Astrocyte of the cerebellum (primary cell): Measurements from ENCODE around the gene AQP6.

Experiments used
- DNase-seq: peaks from one replicate; pipeline ENCODE4 v3.0.0-alpha.2; 2011; ENCODE audit warnings: low read depth
- H3K4me3 ChIP-seq: 2 replicates; pipeline ENCODE4 v1.5.1; 2011; ENCODE audit warnings: mild to moderate bottlenecking, low read depth, low read length, moderate library complexity
- in situ Hi-C: cut with HindIII; loops from 2 replicates; pipeline ENCODE4 v1.10.0; 2017; ENCODE audit warnings: low sequenced_read_pairs
- TF ChIP-seq, protein P1 (sequence below): IDR thresholded peaks from 2 replicates; pipeline ENCODE4 v1.5.1; 2012; ENCODE audit warnings: low read length, low read depth, moderate library complexity, mild to moderate bottlenecking; ENCODE audit errors: missing control alignments

The AQP6 gene

DNA sequence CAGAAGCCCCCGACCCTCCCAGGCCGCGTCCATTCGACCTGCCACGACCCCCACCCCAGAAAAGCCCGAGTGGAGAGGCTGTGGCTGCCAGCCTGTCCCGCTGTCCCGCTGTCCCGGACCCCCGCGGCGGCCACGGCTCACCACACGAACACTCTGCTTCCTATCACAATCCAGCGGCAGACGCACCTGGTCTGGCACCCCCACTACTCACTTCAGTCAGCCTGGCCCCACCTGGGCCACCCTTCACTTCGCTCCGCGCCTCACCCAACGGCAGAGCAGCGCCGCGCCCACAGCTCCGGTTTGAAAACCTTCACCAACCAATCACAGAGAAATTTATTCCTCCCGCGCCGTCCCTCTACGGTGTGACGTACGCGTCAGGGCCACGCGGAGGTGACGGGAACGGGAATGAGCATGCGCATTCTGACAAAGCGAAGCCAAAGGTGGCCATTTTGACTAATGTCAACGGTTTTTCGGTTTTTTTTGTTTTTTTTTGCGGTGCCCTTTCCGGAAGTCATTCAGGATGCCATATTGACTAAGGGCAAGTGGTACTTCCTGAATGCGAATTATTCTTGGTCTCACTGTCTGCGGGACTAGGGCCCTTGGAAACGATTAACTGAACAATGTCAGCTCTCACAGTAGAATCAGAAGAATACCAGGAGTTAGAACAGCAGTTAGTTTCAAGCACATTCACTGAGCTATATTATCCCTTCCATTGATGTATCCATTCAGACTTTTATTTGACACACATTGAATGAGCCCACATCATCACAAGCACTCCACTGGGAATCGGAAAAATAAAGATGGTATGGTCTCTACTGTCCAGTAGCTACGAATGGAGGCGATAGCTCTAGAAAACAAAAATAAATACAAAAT lies 52.7 kb downstream of the AQP6 start, which contains the start of gene RACGAP1:
Gene RACGAP1, minus strand, starts transcription at position 308 of the 873 bp plus-strand sequence. CDS start 8,779 bp downstream, outside the sequence.
- in situ Hi-C loops, result no loop called here
- peak; percentile 98 for DNase-seq
- H3K4me3 ChIP-seq, result peak within 1 kb of the TSS; percentile 82

DNA sequence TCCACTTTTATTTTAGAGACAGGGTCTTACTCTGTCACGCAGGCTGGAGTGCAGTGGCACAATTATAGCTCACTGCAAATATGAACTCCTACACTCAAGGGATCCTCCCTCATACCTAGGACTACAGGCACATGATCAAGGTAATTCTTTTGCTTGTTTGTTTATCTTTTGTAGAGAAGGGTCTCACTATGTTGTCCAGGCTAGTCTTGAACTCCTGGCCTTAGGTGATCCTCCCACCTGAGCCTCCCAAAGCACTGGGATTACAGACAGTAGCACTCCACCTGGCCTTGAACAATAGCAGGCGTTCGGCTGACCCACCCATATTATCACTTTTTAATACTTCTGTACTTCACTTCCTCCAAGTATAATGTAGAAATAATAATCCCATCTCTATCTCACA lies 53.9 kb downstream of the AQP6 start:
- in situ Hi-C loops, result no loop called here
- TF ChIP-seq, protein P1, sequence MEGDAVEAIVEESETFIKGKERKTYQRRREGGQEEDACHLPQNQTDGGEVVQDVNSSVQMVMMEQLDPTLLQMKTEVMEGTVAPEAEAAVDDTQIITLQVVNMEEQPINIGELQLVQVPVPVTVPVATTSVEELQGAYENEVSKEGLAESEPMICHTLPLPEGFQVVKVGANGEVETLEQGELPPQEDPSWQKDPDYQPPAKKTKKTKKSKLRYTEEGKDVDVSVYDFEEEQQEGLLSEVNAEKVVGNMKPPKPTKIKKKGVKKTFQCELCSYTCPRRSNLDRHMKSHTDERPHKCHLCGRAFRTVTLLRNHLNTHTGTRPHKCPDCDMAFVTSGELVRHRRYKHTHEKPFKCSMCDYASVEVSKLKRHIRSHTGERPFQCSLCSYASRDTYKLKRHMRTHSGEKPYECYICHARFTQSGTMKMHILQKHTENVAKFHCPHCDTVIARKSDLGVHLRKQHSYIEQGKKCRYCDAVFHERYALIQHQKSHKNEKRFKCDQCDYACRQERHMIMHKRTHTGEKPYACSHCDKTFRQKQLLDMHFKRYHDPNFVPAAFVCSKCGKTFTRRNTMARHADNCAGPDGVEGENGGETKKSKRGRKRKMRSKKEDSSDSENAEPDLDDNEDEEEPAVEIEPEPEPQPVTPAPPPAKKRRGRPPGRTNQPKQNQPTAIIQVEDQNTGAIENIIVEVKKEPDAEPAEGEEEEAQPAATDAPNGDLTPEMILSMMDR, result no peak
- DNase-seq, result no peak
- H3K4me3 ChIP-seq, result no peak overlapping the region

More for the DNA sequence above, 52.7 kb downstream of the AQP6 start, which contains the start of gene RACGAP1:
- TF ChIP-seq, protein P1, result no peak
